Measurements from ENCODE around the gene AKR1C1. TPM values are rescaled to one million over a fixed set of nuclear protein-coding genes. Genes with fewer than 3 reads are reported as not detected.

Gene AKR1C1
- total and polyA plus RNA-seq, 9 of the 15 experiments (the other 6 are each of a cell fraction or from before 2014, with no cell fraction given): 43.5 to 180 (median 82.4) TPM

GRCh38 chr10:4916086-4916716 is 47.0 kb upstream of the AKR1C1 start (continued):
- TF ChIP-seq ZNF318 (IDR thresholded peaks at IDR 0.05; ENCODE audit: borderline replicate concordance in 1 of 2, low read depth in 1 of 2) (no peak), STAT5B (CRISPR knock-in tag; IDR thresholded peaks at IDR 0.05) (no peak), TAL1 (IDR thresholded peaks at IDR 0.05) (no peak), ZFP1 (CRISPR knock-in tag; IDR thresholded peaks at IDR 0.05) (no peak), CSDE1 (IDR thresholded peaks at IDR 0.05) (no peak), FUS (optimal IDR thresholded peaks at IDR 0.05; ENCODE audit: low read depth, low read length) (no peak), MYNN (IDR thresholded peaks at IDR 0.05) (no peak), MYNN (CRISPR knock-in tag; IDR thresholded peaks at IDR 0.05) (no peak), ZNF212 (CRISPR knock-in tag; IDR thresholded peaks at IDR 0.05) (no peak)
- TF ChIP-seq, protein P1, sequence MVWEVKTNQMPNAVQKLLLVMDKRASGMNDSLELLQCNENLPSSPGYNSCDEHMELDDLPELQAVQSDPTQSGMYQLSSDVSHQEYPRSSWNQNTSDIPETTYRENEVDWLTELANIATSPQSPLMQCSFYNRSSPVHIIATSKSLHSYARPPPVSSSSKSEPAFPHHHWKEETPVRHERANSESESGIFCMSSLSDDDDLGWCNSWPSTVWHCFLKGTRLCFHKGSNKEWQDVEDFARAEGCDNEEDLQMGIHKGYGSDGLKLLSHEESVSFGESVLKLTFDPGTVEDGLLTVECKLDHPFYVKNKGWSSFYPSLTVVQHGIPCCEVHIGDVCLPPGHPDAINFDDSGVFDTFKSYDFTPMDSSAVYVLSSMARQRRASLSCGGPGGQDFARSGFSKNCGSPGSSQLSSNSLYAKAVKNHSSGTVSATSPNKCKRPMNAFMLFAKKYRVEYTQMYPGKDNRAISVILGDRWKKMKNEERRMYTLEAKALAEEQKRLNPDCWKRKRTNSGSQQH (CRISPR knock-in tag; IDR thresholded peaks at IDR 0.05): no peak
- TF ChIP-seq, protein P2, sequence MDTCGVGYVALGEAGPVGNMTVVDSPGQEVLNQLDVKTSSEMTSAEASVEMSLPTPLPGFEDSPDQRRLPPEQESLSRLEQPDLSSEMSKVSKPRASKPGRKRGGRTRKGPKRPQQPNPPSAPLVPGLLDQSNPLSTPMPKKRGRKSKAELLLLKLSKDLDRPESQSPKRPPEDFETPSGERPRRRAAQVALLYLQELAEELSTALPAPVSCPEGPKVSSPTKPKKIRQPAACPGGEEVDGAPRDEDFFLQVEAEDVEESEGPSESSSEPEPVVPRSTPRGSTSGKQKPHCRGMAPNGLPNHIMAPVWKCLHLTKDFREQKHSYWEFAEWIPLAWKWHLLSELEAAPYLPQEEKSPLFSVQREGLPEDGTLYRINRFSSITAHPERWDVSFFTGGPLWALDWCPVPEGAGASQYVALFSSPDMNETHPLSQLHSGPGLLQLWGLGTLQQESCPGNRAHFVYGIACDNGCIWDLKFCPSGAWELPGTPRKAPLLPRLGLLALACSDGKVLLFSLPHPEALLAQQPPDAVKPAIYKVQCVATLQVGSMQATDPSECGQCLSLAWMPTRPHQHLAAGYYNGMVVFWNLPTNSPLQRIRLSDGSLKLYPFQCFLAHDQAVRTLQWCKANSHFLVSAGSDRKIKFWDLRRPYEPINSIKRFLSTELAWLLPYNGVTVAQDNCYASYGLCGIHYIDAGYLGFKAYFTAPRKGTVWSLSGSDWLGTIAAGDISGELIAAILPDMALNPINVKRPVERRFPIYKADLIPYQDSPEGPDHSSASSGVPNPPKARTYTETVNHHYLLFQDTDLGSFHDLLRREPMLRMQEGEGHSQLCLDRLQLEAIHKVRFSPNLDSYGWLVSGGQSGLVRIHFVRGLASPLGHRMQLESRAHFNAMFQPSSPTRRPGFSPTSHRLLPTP (IDR thresholded peaks at IDR 0.05; ENCODE audit: borderline replicate concordance, extremely low read depth, insufficient read length): no peak
